ENCODE results near the gene EIF4G3.

GRCh38 chr1:20975668-20976067 lies 201.0 kb downstream of the EIF4G3 start:
- TF ChIP-seq EZH2 (IDR thresholded peaks at IDR 0.05; ENCODE audit: borderline replicate concordance, low read depth, low read length, poor library complexity, severe bottlenecking): no peak
- TF ChIP-seq CTCF (conservative IDR thresholded peaks at IDR 0.05; ENCODE audit: low read depth, low read length): no peak

Data from A673 (cell line).